GM19193 (cell line): Measurements from ENCODE around the gene SULT1C4.

ENCODE experiments used
- POLR2A ChIP-seq: IDR thresholded peaks from 4 replicates; pipeline ENCODE4 v1.6.1; 2011; ENCODE audit not compliant: insufficient read depth, insufficient read length; ENCODE audit errors: extremely low read depth

The SULT1C4 gene

GRCh38 chr2:108377815-108378630, at the start of gene SULT1C4:
Gene SULT1C4, plus strand, starts transcription at chr2:108377954. Its CDS starts 384 bp downstream, at chr2:108378338.
- no peak for TF ChIP-seq POLR2A

- TF ChIP-seq POLR2A: no peak
Measured at GRCh38 chr2:108329771-108330170, 48.0 kb upstream of the SULT1C4 start.

GRCh38 chr2:108330979-108331378, 46.8 kb upstream of the SULT1C4 start:
- no peak for TF ChIP-seq POLR2A

- no peak for TF ChIP-seq POLR2A
Measured at GRCh38 chr2:108345951-108346350, 31.8 kb upstream of the SULT1C4 start.

GRCh38 chr2:108346827-108347226, 30.9 kb upstream of the SULT1C4 start:
- no peak for TF ChIP-seq POLR2A

- no peak for TF ChIP-seq POLR2A
Measured at GRCh38 chr2:108347786-108348185, 30.0 kb upstream of the SULT1C4 start.

GRCh38 chr2:108348816-108349570, 28.8 kb upstream of the SULT1C4 start:
- TF ChIP-seq POLR2A: no peak

- no peak for TF ChIP-seq POLR2A
Measured at GRCh38 chr2:108349571-108349928, 28.2 kb upstream of the SULT1C4 start.

- TF ChIP-seq POLR2A: no peak
Measured at GRCh38 chr2:108351889-108352288, 25.9 kb upstream of the SULT1C4 start.

GRCh38 chr2:108354136-108354535, 23.6 kb upstream of the SULT1C4 start:
- no peak for TF ChIP-seq POLR2A

- no peak for TF ChIP-seq POLR2A
Measured at GRCh38 chr2:108355906-108356734, 21.6 kb upstream of the SULT1C4 start.

GRCh38 chr2:108360776-108361468, 16.8 kb upstream of the SULT1C4 start:
- no peak for TF ChIP-seq POLR2A

GRCh38 chr2:108363024-108363907, 14.5 kb upstream of the SULT1C4 start:
- TF ChIP-seq POLR2A: no peak

GRCh38 chr2:108363908-108364225, 13.9 kb upstream of the SULT1C4 start:
- no peak for TF ChIP-seq POLR2A
